SW 1271 (cell line): ENCODE results near the gene XIRP2.

Source experiments
- DNase-seq, 2 experiments: peaks; one replicate each; lab custom pipeline; 2025; lab: John Stamatoyannopoulos, UW

The XIRP2 gene

GRCh38 chr2:167136879-167137596 is 248.8 kb downstream of the XIRP2 start:
- no peak for DNase-seq

- no peak for DNase-seq
Observed at GRCh38 chr2:167140330-167140729, 252.1 kb downstream of the XIRP2 start.

GRCh38 chr2:167140767-167141166 is 252.5 kb downstream of the XIRP2 start:
- DNase-seq = peak; percentile 92 to 97

GRCh38 chr2:167142554-167142953 is 254.3 kb downstream of the XIRP2 start:
- no peak for DNase-seq

GRCh38 chr2:167144179-167144898 is 256.1 kb downstream of the XIRP2 start:
- DNase-seq = peak in 1 of 2 experiments; percentile 3

GRCh38 chr2:167147271-167147941 is 259.1 kb downstream of the XIRP2 start:
- DNase-seq = no peak

- DNase-seq = no peak
Observed at GRCh38 chr2:167151894-167152293, 263.6 kb downstream of the XIRP2 start.

- no peak for DNase-seq
Observed at GRCh38 chr2:167157523-167157922, 269.2 kb downstream of the XIRP2 start.

- no peak for DNase-seq
Observed at GRCh38 chr2:167177196-167177595, 288.9 kb downstream of the XIRP2 start.

- DNase-seq = no peak
Observed at GRCh38 chr2:167181134-167181533, 292.9 kb downstream of the XIRP2 start.

GRCh38 chr2:167181688-167182087 is 293.4 kb downstream of the XIRP2 start:
- DNase-seq = no peak

- no peak for DNase-seq
Observed at GRCh38 chr2:167182403-167182802, 294.1 kb downstream of the XIRP2 start.

- DNase-seq = no peak
Observed at GRCh38 chr2:167183931-167184330, 295.7 kb downstream of the XIRP2 start.

- no peak for DNase-seq
Observed at GRCh38 chr2:167186465-167186864, 298.2 kb downstream of the XIRP2 start.

- DNase-seq = no peak
Observed at GRCh38 chr2:167187049-167187727, 298.9 kb downstream of the XIRP2 start.

- DNase-seq = no peak
Observed at GRCh38 chr2:167187978-167188967, 300.0 kb downstream of the XIRP2 start.

- no peak for DNase-seq
Observed at GRCh38 chr2:167190053-167190452, 301.8 kb downstream of the XIRP2 start.

GRCh38 chr2:167191588-167191987 is 303.3 kb downstream of the XIRP2 start:
- no peak for DNase-seq

GRCh38 chr2:167192833-167193232 is 304.6 kb downstream of the XIRP2 start:
- DNase-seq = no peak

- no peak for DNase-seq
Observed at GRCh38 chr2:167196461-167197252, 308.4 kb downstream of the XIRP2 start.
